Trophoblast cell (in vitro differentiated cells and primary cell): ENCODE results near the gene USP20. TPM values are rescaled to one million over a fixed set of nuclear protein-coding genes. Genes with fewer than 3 reads are reported as not detected.

Experiments used
- DNase-seq, 2 donors: peaks; one replicate each; pipeline ENCODE4 v3.0.0-alpha.2; 2016
- H2AFZ ChIP-seq: 2 replicates; pipeline ENCODE4 v1.6.1; 2013; ENCODE audit warnings: low read length, moderate library complexity, mild to moderate bottlenecking; ENCODE audit not compliant: insufficient read depth, poor library complexity
- H2AK5ac ChIP-seq: 2 replicates; pipeline ENCODE4 v1.6.1; 2013; ENCODE audit warnings: mild to moderate bottlenecking, low read length
- H2BK120ac ChIP-seq: 2 replicates; pipeline ENCODE4 v1.6.1; 2013; ENCODE audit warnings: low read length, mild to moderate bottlenecking, moderate library complexity; ENCODE audit not compliant: insufficient read depth, poor library complexity
- H2BK12ac ChIP-seq: 2 replicates; pipeline ENCODE4 v1.6.1; 2013; ENCODE audit warnings: mild to moderate bottlenecking, low read length, moderate library complexity
- H2BK5ac ChIP-seq: 2 replicates; pipeline ENCODE4 v1.6.1; 2013; ENCODE audit warnings: low read length, low read depth, moderate library complexity, mild to moderate bottlenecking; ENCODE audit not compliant: poor library complexity
- H3K14ac ChIP-seq: 2 replicates; pipeline ENCODE4 v1.6.1; 2013; ENCODE audit warnings: mild to moderate bottlenecking, low read length
- H3K18ac ChIP-seq: 2 replicates; pipeline ENCODE4 v1.6.1; 2013; ENCODE audit warnings: mild to moderate bottlenecking, low read length
- H3K23ac ChIP-seq: 2 replicates; pipeline ENCODE4 v1.6.1; 2013; ENCODE audit warnings: low read length
- H3K27ac ChIP-seq: 2 replicates; pipeline ENCODE4 v1.5.1; 2013; ENCODE audit warnings: low read depth, mild to moderate bottlenecking, inconsistent platforms, low read length, moderate library complexity
- H3K27me3 ChIP-seq: 2 replicates; pipeline ENCODE4 v1.6.1; 2013; ENCODE audit warnings: inconsistent platforms, mild to moderate bottlenecking, low read length, moderate library complexity; ENCODE audit not compliant: insufficient read depth
- H3K36me3 ChIP-seq, 2 experiments: 1 replicate in 1 of 2; 2 replicates in 1 of 2; pipeline ENCODE4 v1.6.1; 2013; ENCODE audit warnings: low read length in 2 of 2, mild to moderate bottlenecking in 2 of 2, moderate library complexity in 1 of 2; ENCODE audit not compliant: insufficient read depth in 2 of 2, control insufficient read depth in 1 of 2
- H3K4ac ChIP-seq: 2 replicates; pipeline ENCODE4 v1.6.1; 2013; ENCODE audit warnings: low read depth, mild to moderate bottlenecking, low read length, moderate library complexity
- H3K4me1 ChIP-seq, 2 experiments: 1 replicate in 1 of 2; 2 replicates in 1 of 2; pipeline ENCODE4 v1.6.1; 2013; ENCODE audit warnings: low read length in 2 of 2, mild to moderate bottlenecking in 2 of 2, moderate library complexity in 1 of 2; ENCODE audit not compliant: insufficient read depth in 2 of 2, control insufficient read depth in 1 of 2
- H3K4me2 ChIP-seq: 2 replicates; pipeline ENCODE4 v1.6.1; 2013; ENCODE audit warnings: inconsistent platforms, mild to moderate bottlenecking, low read length, moderate library complexity
- H3K4me3 ChIP-seq: 2 replicates; pipeline ENCODE4 v1.5.1; 2013; ENCODE audit warnings: mild to moderate bottlenecking, low read depth, low read length, inconsistent platforms
- H3K79me1 ChIP-seq: one replicate; pipeline ENCODE4 v1.6.1; 2013; ENCODE audit warnings: low read length
- H3K79me2 ChIP-seq: 2 replicates; pipeline ENCODE4 v1.6.1; 2013; ENCODE audit warnings: low read length, mild to moderate bottlenecking; ENCODE audit not compliant: control insufficient read depth, insufficient read depth, poor library complexity
- H3K9ac ChIP-seq: 2 replicates; pipeline ENCODE4 v1.6.1; 2013; ENCODE audit warnings: mild to moderate bottlenecking, low read length
- H3K9me3 ChIP-seq: 2 replicates; pipeline ENCODE4 v1.6.1; 2013; ENCODE audit warnings: low read depth, mild to moderate bottlenecking, control low read depth, inconsistent platforms, low read length; ENCODE audit not compliant: insufficient read depth
- H4K12ac ChIP-seq: 2 replicates; pipeline ENCODE4 v1.6.1; 2013; ENCODE audit warnings: low read depth, mild to moderate bottlenecking, low read length, moderate library complexity
- H4K8ac ChIP-seq: 2 replicates; pipeline ENCODE4 v1.6.1; 2013; ENCODE audit warnings: low read depth, mild to moderate bottlenecking, low read length, moderate library complexity
- H4K91ac ChIP-seq: one replicate; pipeline ENCODE4 v1.6.1; 2013; ENCODE audit warnings: low read depth, mild to moderate bottlenecking, low read length, moderate library complexity
- WGBS: extraction: QIAGEN DNeasy Blood & Tissue Kit; methylation state at CpG from one replicate; pipeline ENCODE4 v1.1.7; 2013; ENCODE audit warnings: missing lambda C conversion rate; ENCODE audit not compliant: insufficient read length, insufficient coverage; ENCODE audit errors: extremely low coverage; 5-methylcytosine and 5-hydroxymethylcytosine counted together
- polyA plus RNA-seq: library from polyadenylated mRNA; stranded (reverse); fragments of 200-250 nt; gene quantifications from 2 replicates; pipeline ENCODE4 v1.2.3, GENCODE V29; 2013

USP20 gene
- polyA plus RNA-seq: 7.7 and 7.9 TPM in 2 replicates

DNA sequence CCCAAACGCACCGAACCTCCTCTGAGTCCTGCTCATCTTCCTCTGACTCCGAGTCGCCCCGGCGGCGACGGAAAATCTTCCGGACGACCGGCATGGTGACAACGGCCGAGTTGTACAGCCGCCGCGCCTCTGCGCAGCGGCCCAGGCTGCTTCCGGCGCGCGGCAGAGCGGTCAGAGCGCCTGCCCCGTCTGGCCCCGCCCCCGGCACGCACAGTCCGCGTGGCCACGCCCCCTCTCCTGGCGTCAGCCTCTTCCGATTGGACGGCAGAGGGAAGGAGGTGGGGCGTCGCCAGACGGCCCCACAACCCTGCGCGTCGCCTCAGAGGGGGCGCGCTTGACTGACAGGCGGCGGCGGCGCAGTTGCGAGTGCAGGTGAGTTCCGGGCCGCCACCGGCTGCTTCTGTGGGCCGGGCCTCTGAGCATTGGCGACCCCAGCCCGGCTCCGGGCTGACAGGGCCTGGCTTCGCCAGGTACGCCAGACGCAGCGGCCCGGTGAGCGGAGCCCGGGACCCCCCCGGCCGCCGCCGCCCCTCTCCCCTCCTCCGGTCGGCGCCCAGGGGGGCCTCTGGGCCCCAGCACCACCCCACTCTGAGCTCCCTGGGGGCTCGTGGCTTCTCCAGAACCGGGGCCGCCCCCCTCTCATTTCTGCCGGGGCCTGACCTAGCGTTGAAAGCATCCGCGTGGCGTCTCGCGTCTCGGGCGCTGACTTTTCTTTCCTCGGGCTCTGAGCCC is at the start of gene USP20, which contains the start of gene C9orf78:
USP20 (plus strand) TSS at position 331 of the 732 bp plus-strand sequence. CDS start 17,098 bp downstream, outside the sequence.
C9orf78 (minus strand) TSS at position 148 of the 732 bp plus-strand sequence; CDS start at position 94, 54 bp downstream.
- peak within 1 kb of the TSS; percentile 58 for H2AK5ac ChIP-seq
- H3K9me3 ChIP-seq: no peaks in the 10 kb centered on the region
- H3K27me3 ChIP-seq: no peaks in the 10 kb centered on the region
- peak within 1 kb of the TSS; percentile 42 for H3K14ac ChIP-seq
- peak within 1 kb of the TSS; percentile 36 for H4K12ac ChIP-seq
- DNase-seq: peak; percentile 96 to 99
- H3K79me1 ChIP-seq: peaks cover 9% of the 10 kb centered on the region
- H3K9ac ChIP-seq: peak within 1 kb of the TSS; percentile 77
- peak within 1 kb of the TSS; percentile 93 for H3K4me3 ChIP-seq
- peak within 1 kb of the TSS; percentile 65 for H2BK5ac ChIP-seq
- H4K8ac ChIP-seq: peak within 1 kb of the TSS; percentile 91
- no peak within 1 kb of the TSS for H2BK12ac ChIP-seq
- no peak within 1 kb of the TSS for H3K23ac ChIP-seq
- peak within 1 kb of the TSS; percentile 52 for H2BK120ac ChIP-seq
- peak within 1 kb of the TSS; percentile 98 for H2AFZ ChIP-seq
- H3K36me3 ChIP-seq: peaks cover 16% of the 10 kb centered on the region in 2 experiments
- H3K4me2 ChIP-seq: peak within 1 kb of the TSS; percentile 94
- WGBS: no CpG with 5 or more reads among the region's 81 CpGs
- H3K4ac ChIP-seq: peak within 1 kb of the TSS; percentile 72
- H3K79me2 ChIP-seq: peaks cover 4% of the 10 kb centered on the region
- peak within 1 kb of the TSS; percentile 78 for H3K18ac ChIP-seq
- peak within 1 kb of the TSS; percentile 80 for H4K91ac ChIP-seq
- H3K4me1 ChIP-seq: peaks cover 7 to 10% of the 10 kb centered on the region in 2 experiments
- H3K27ac ChIP-seq: no peak within 1 kb of the TSS

DNA sequence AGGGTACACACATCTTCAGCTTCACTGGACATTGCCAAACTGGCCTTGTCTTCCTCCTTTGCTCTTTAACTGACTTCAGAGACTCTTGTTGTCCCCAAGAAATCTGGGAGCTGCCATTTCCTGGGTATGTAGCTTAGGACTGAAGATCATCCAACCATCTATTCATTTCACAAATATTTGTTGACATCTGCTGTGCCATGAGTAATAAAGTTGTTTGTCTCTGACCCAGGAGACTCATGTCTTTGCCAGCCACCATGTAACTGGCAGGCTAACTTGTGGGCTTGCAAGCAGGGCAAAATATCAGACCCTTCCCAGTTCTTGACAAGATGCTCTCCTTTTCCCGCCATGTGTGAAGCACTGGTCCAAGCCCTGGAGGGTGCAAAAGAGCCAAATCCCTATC is 49.4 kb upstream of the USP20 start:
- Histone ChIP-seq H3K14ac (no peak overlapping the region), H4K12ac (no peak overlapping the region), H3K27me3 (no peaks in the 10 kb centered on the region), H3K4me2 (no peak overlapping the region), H4K8ac (no peak overlapping the region), H3K9ac (no peak overlapping the region), H3K18ac (no peak overlapping the region), H2AK5ac (no peak overlapping the region), H2BK120ac (no peak overlapping the region), H2AFZ (no peak overlapping the region), H3K79me1 (no peaks in the 10 kb centered on the region), H3K9me3 (no peaks in the 10 kb centered on the region), H3K4me3 (no peak overlapping the region), H2BK12ac (no peak overlapping the region), H3K36me3 (no peaks in the 10 kb centered on the region), H3K27ac (no peak overlapping the region), H3K79me2 (no peaks in the 10 kb centered on the region), H2BK5ac (no peak overlapping the region), H3K4me1 (no peaks in the 10 kb centered on the region), H3K4ac (no peak overlapping the region), H3K23ac (no peak overlapping the region), H4K91ac (no peak overlapping the region)
- peak in 1 of 2 donors; percentile 47 for DNase-seq
- WGBS: no CpG with 5 or more reads among the region's 1 CpG

DNA sequence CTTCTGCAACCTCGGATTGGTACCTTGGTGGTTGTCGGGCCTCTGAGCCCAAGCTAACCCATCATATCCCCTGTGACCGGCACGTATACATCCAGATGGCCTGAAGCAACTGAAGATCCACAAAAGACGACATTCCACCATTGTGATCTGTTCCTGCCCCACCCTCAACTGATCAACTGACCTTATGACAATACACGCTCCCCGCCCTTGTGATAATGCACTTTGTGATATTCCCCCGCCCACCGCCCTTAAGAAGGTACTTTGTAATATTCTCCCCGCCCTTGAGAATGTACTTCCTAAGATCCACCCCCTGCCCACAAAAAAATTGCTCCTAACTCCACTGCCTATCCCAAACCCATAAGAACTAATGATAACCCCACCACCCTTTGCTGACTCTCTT is 48.8 kb upstream of the USP20 start:
- Histone ChIP-seq H2BK120ac (no peak overlapping the region), H2BK5ac (no peak overlapping the region), H3K79me1 (no peaks in the 10 kb centered on the region), H3K4me1 (no peaks in the 10 kb centered on the region), H3K4me3 (no peak overlapping the region), H3K79me2 (no peaks in the 10 kb centered on the region), H2AFZ (no peak overlapping the region), H3K36me3 (no peaks in the 10 kb centered on the region), H2AK5ac (no peak overlapping the region), H3K4me2 (no peak overlapping the region), H4K12ac (no peak overlapping the region), H3K27me3 (no peaks in the 10 kb centered on the region), H4K8ac (no peak overlapping the region), H3K4ac (no peak overlapping the region), H3K23ac (no peak overlapping the region), H3K9ac (no peak overlapping the region), H2BK12ac (no peak overlapping the region), H3K9me3 (no peaks in the 10 kb centered on the region), H3K18ac (no peak overlapping the region), H3K14ac (no peak overlapping the region), H4K91ac (no peak overlapping the region), H3K27ac (no peak overlapping the region)
- no peak for DNase-seq
- no CpG with 5 or more reads among the region's 10 CpGs for WGBS

DNA sequence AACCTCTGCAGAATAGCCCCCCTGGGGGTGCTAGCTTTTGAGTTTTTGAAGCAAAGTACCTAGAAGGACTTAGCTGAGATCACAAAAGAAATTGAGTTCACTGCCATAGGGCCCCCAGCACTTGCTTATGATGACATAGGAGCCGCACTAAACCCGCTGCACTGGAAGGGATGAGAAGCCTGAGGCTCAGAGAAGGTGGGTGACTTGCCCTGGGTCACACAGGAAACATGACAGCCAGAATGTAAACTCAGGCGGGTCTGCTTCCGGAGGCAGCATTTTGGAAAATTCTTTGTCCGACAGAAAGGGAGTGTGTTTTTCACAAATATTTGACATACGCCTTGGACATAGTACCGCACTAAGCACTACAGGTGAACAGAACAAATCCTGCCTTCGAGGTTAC is 40.7 kb upstream of the USP20 start:
- no peaks in the 10 kb centered on the region for H3K79me2 ChIP-seq
- H3K36me3 ChIP-seq: no peaks in the 10 kb centered on the region
- H2BK5ac ChIP-seq: no peak overlapping the region
- no peak overlapping the region for H3K27ac ChIP-seq
- H3K27me3 ChIP-seq: no peaks in the 10 kb centered on the region
- no peak overlapping the region for H3K9ac ChIP-seq
- H4K12ac ChIP-seq: no peak overlapping the region
- no peak overlapping the region for H2AK5ac ChIP-seq
- WGBS: no CpG with 5 or more reads among the region's 8 CpGs
- H2AFZ ChIP-seq: no peak overlapping the region
- no peak overlapping the region for H3K18ac ChIP-seq
- H3K4me2 ChIP-seq: no peak overlapping the region
- no peak overlapping the region for H4K91ac ChIP-seq
- no peak overlapping the region for H3K4me3 ChIP-seq
- no peak overlapping the region for H3K4ac ChIP-seq
- no peak overlapping the region for H4K8ac ChIP-seq
- H3K9me3 ChIP-seq: peaks cover 1% of the 10 kb centered on the region
- H3K14ac ChIP-seq: no peak overlapping the region
- no peaks in the 10 kb centered on the region for H3K4me1 ChIP-seq
- no peak overlapping the region for H2BK12ac ChIP-seq
- H2BK120ac ChIP-seq: no peak overlapping the region
- no peak for DNase-seq
- no peak overlapping the region for H3K23ac ChIP-seq
- H3K79me1 ChIP-seq: no peaks in the 10 kb centered on the region
